Body of pancreas (tissue), 4 donors: ENCODE measurements around the gene CUL9. TPM values are rescaled to one million over a fixed set of nuclear protein-coding genes. Genes with fewer than 3 reads are reported as not detected.

ENCODE experiments used
- ATAC-seq: fragments of 150-250 bp; one replicate; pipeline ENCODE4 v1.9.1; 2016
- DNase-seq, 4 donors: peaks; one replicate each; pipeline ENCODE4 v3.0.0-alpha.2; 2019
- H3K27ac ChIP-seq, 4 donors: fragments of 200-600 bp; sonication (generic); 1 replicate in 3 of 4; 2 replicates in 1 of 4; pipeline versions ENCODE4 v1.5.1 to v1.6.1; 2016 to 2019; ENCODE audit warnings: mild to moderate bottlenecking in 1 of 4, mixed read lengths in 1 of 4, moderate library complexity in 1 of 4
- H3K27me3 ChIP-seq, 2 donors: fragments of 200-600 bp; sonication (generic); one replicate each; pipeline ENCODE4 v1.6.0; 2016; ENCODE audit warnings: mild to moderate bottlenecking in 1 of 2
- H3K36me3 ChIP-seq, 2 donors: fragments of 200-600 bp; sonication (generic); replicated peaks in 1 of 2; 2 replicates each; pipeline ENCODE4 v1.5.1; 2016; ENCODE audit warnings: low read depth in 2 of 2; ENCODE audit not compliant: insufficient read depth in 1 of 2
- H3K4me1 ChIP-seq: fragments of 200-600 bp; sonication (generic); one replicate; pipeline ENCODE4 v1.6.0; 2016
- H3K4me3 ChIP-seq, 2 donors: fragments of 200-600 bp; sonication (generic); 1 replicate in 1 of 2; 2 replicates in 1 of 2; pipeline ENCODE4 v1.5.1; 2016 to 2019
- H3K9me3 ChIP-seq, 3 donors: fragments of 200-600 bp; sonication (generic); 1 replicate in 2 of 3; 2 replicates in 1 of 3; pipeline ENCODE4 v1.5.1; 2016
- POLR2A ChIP-seq, 3 donors: fragments of 450-650 bp; IDR thresholded peaks; one replicate each; pipeline ENCODE4 v1.6.1; 2016; ENCODE audit warnings: antibody characterized with exemption in 3 of 3, mild to moderate bottlenecking in 2 of 3
- WGBS, 2 donors: methylation state at CpG; one replicate each; pipeline ENCODE4 v1.1.5; 2017; 5-methylcytosine and 5-hydroxymethylcytosine counted together
- intact Hi-C: fragments of 100-400 bp; cut with DNase I; formaldehyde crosslinking; loops from one replicate; pipeline ENCODE4 v1.15.1; 2023
- total RNA-seq, 2 donors: library from RNA; depleted of rRNA; stranded (reverse); fragments of >200 nt; gene quantifications; one replicate each; pipeline ENCODE4 v1.1.0, GENCODE V29; 2016
- TF ChIP-seq, protein P1 (sequence below), 7 experiments: fragments of 450-650 bp in 4 of 7; fragments of 200-600 bp in 3 of 7; sonication (generic) in 3 of 7; IDR thresholded peaks; one replicate each; pipeline ENCODE4 v1.5.1; 2016 to 2019; ENCODE audit warnings: antibody characterized with exemption in 7 of 7

CUL9 gene
- total RNA-seq, 2 donors from 2014 or later: 34.8 to 84.4 TPM

GRCh38 chr6:43220439-43220951 lies 38.5 kb downstream of the CUL9 start:
- intact Hi-C loops: no loop called here

DNA sequence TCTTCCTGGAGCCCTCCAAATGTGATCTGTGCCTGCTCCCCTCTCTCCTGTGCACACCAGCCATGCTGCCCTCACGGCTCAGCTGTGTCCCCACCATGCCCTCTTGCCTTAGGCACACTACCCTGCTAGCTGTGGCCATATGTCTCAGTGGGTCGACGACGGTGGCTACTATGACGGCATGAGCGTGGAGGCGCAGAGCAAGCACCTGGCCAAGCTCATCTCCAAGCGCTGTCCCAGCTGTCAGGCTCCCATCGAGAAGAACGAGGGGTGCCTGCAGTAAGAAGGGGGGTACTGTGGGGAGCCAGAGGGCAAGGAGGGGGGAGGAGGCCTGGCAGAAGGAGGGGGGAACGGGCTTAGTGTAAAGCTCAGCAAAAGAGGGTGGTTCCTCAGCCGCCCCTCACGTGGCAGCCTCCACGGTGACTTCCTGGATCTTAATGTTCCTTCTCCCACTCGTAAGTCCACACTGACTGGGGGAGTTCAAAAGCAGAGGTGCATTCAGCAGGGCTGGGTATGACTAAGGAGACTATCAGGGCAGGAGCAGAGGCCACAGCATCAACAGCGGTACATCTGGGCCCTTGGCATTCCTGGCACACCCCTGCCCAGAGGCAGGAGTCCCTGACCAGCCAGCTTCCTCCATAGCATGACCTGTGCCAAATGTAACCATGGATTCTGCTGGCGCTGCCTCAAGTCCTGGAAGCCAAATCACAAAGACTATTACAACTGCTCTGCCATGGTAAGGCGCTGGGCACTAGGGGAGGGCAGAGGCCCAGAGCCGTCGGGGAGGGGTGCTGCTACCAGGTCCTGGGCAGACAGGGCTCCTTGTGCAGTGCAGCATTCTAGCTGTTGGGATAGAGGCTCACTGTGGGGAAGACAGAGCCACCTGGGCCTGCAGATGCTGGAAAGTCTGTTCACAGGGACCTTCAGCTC lies 39.3 kb downstream of the CUL9 start:
- TF ChIP-seq POLR2A (IDR thresholded peaks at IDR 0.05): no peak
- TF ChIP-seq, protein P1, sequence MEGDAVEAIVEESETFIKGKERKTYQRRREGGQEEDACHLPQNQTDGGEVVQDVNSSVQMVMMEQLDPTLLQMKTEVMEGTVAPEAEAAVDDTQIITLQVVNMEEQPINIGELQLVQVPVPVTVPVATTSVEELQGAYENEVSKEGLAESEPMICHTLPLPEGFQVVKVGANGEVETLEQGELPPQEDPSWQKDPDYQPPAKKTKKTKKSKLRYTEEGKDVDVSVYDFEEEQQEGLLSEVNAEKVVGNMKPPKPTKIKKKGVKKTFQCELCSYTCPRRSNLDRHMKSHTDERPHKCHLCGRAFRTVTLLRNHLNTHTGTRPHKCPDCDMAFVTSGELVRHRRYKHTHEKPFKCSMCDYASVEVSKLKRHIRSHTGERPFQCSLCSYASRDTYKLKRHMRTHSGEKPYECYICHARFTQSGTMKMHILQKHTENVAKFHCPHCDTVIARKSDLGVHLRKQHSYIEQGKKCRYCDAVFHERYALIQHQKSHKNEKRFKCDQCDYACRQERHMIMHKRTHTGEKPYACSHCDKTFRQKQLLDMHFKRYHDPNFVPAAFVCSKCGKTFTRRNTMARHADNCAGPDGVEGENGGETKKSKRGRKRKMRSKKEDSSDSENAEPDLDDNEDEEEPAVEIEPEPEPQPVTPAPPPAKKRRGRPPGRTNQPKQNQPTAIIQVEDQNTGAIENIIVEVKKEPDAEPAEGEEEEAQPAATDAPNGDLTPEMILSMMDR (IDR thresholded peaks at IDR 0.05): no peak
- ATAC-seq (no peak), DNase-seq (peak in 2 of 4 donors; percentile 28 to 38)
- H3K4me1 ChIP-seq: no peaks in the 10 kb centered on the region
- intact Hi-C loops: no loop called here
- no peak overlapping the region for H3K4me3 ChIP-seq
- H3K9me3 ChIP-seq: no peaks in the 10 kb centered on the region
- H3K27me3 ChIP-seq: no peaks in the 10 kb centered on the region
- 74 to 88% methylated on average over 15 to 17 of the region's 20 CpGs for WGBS, 2 donors
- H3K36me3 ChIP-seq: peaks cover 0 to 2% of the 10 kb centered on the region in 2 donors
- no peak overlapping the region for H3K27ac ChIP-seq

More at GRCh38 chr6:43220439-43220951, 38.5 kb downstream of the CUL9 start:
- H3K27me3 ChIP-seq: no peaks in the 10 kb centered on the region
- H3K4me3 ChIP-seq: no peak overlapping the region
- H3K9me3 ChIP-seq: no peaks in the 10 kb centered on the region
- TF ChIP-seq, protein P1 (IDR thresholded peaks at IDR 0.05): no peak
- TF ChIP-seq POLR2A (IDR thresholded peaks at IDR 0.05): no peak
- H3K27ac ChIP-seq: no peak overlapping the region
- no peak for ATAC-seq
- peaks cover 0 to 3% of the 10 kb centered on the region in 2 donors for H3K36me3 ChIP-seq
- no peak for DNase-seq
- no peaks in the 10 kb centered on the region for H3K4me1 ChIP-seq
- 89 to 93% methylated on average over 10 to 16 of the region's 16 CpGs for WGBS, 2 donors

- Histone ChIP-seq H3K27me3 (no peaks in the 10 kb centered on the region), H3K9me3 (no peaks in the 10 kb centered on the region), H3K36me3 (no peaks in the 10 kb centered on the region), H3K4me3 (no peak overlapping the region), H3K27ac (no peak overlapping the region), H3K4me1 (peaks cover 1% of the 10 kb centered on the region)
- no peak for ATAC-seq
- intact Hi-C loops: no loop called here
- WGBS, 2 donors: 84 to 94% methylated on average over 11 to 15 of the region's 15 CpGs
- TF ChIP-seq, protein P1 (IDR thresholded peaks at IDR 0.05): no peak
- no peak for DNase-seq
These were observed 40.5 kb downstream of the CUL9 start for GRCh38 chr6:43222418-43223059.

DNA sequence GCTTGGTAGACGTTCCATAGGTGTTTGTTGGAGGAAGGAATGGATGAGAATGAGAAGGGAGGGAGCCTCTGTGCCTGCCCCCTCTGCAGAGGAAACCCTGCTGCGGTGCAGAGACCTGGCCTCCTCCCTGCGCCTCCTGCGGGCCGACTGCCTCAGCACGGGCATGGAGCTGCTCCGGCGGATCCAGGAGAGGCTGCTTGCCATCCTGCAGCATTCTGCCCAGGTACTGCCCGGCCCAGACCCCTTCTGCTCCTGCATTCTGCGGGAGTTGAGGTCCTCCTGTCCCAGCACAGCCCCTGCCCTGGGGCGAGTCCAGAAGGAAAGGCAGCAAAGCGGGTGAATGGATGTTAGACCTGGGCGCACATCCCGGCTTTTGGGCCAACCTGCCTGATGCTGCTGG lies 41.2 kb downstream of the CUL9 start:
- no peak overlapping the region for H3K27ac ChIP-seq
- no peak for DNase-seq

More for the DNA sequence above, 41.2 kb downstream of the CUL9 start:
- no peaks in the 10 kb centered on the region for H3K36me3 ChIP-seq
- intact Hi-C loops: no loop called here
- no peaks in the 10 kb centered on the region for H3K27me3 ChIP-seq
- peaks cover 8% of the 10 kb centered on the region for H3K4me1 ChIP-seq
- WGBS, 2 donors: 81 to 86% methylated on average over 9 to 14 of the region's 14 CpGs
- no peak overlapping the region for H3K4me3 ChIP-seq
- no peak for ATAC-seq
- H3K9me3 ChIP-seq: no peaks in the 10 kb centered on the region
- TF ChIP-seq, protein P1 (IDR thresholded peaks at IDR 0.05): no peak
- TF ChIP-seq POLR2A (IDR thresholded peaks at IDR 0.05): no peak
